Coronary artery (tissue), 2 donors: Measurements from ENCODE around the gene DHX57.

Source experiments
- DNase-seq: peaks from one replicate; pipeline ENCODE4 v3.0.0-alpha.2; 2017; ENCODE audit warnings: low spot score
- H3K27ac ChIP-seq, 2 donors: fragments of 200-600 bp; sonication (generic); one replicate each; pipeline ENCODE4 v1.5.1; 2016 to 2019
- H3K4me3 ChIP-seq: fragments of 200-600 bp; sonication (generic); 2 replicates; pipeline ENCODE4 v1.5.1; 2016; ENCODE audit warnings: mild to moderate bottlenecking, moderate library complexity
- CTCF ChIP-seq: fragments of 200-600 bp; sonication (generic); IDR thresholded peaks from one replicate; pipeline ENCODE4 v1.5.1; 2019; ENCODE audit warnings: antibody characterized with exemption

The DHX57 gene

GRCh38 chr2:38889045-38889444, 13.3 kb upstream of the DHX57 start:
- H3K27ac ChIP-seq = no peak overlapping the region
- DNase-seq = no peak
- no peak overlapping the region for H3K4me3 ChIP-seq
- TF ChIP-seq CTCF = no peak

- no peak for DNase-seq
- H3K4me3 ChIP-seq = no peak overlapping the region
- TF ChIP-seq CTCF = no peak
- no peak overlapping the region for H3K27ac ChIP-seq
Measured at GRCh38 chr2:38887902-38888554, 12.3 kb upstream of the DHX57 start.

DNA sequence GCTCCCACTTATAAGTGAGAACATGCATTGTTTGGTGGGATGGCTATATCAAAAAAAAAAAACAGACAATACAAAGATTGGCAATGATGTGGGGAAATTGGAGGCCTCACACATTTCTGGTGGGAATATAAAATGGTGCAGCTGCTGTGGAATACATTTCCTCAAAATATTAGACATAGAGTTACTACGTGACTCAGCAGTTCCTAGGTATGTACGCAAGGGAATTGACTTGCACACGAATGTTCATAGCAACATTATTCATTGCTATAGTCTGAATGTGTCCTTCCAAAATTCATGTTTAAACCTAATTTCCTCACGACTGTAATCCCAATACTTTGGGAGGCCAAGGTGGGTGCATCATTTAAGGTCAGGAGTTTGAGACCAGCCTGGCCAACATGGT, 11.6 kb upstream of the DHX57 start:
- TF ChIP-seq CTCF = no peak
- no peak for DNase-seq
- Histone ChIP-seq H3K4me3 (no peak overlapping the region), H3K27ac (no peak overlapping the region)

GRCh38 chr2:38886063-38886462, 10.3 kb upstream of the DHX57 start:
- no peak for TF ChIP-seq CTCF
- H3K4me3 ChIP-seq = no peak overlapping the region
- no peak overlapping the region for H3K27ac ChIP-seq
- DNase-seq = no peak

DNA sequence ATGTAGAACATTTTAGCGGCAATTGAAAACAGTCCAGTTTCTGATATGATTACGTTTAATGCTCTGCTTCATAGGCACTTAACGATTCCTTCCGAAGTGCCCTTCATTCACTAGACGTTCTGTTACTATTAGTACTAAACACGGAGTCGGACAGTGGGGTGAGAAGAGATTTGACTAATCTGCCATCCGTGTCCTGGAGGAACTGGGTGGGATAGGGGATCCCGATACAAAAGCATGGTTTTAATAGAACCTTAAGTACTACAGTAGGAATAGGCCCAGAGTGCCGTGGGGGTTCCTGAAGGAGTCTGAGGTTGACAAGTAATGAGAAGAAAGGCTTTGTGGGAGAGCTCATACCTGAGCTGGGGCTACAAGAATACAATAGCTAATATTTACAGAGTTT, 673 bp upstream of the DHX57 start:
- no peak overlapping the region for H3K27ac ChIP-seq
- H3K4me3 ChIP-seq = peak overlapping the region; percentile 95
- no peak for TF ChIP-seq CTCF
- no peak for DNase-seq

DNA sequence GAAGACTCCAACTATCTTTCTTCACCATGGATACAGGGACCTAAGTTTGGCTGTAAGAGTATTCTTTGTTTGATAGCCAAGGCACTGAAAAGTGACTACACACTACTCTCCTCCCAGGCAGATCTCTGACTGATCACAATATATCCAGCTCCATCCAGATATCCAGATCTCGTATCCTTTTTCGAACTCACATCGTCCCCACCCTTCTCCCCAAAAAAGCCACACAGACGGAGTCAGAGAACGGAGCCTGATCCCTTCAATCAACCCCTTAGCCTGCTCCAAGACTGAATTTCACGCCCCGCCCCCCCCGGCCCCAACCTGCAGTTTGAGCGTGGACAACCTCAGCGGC, 533 bp downstream of the DHX57 start:
- Histone ChIP-seq H3K4me3 (peak overlapping the region; percentile 95), H3K27ac (peak overlapping the region; percentile 61 to 85)
- DNase-seq = no peak
- TF ChIP-seq CTCF = no peak

- no peak overlapping the region for H3K4me3 ChIP-seq
- DNase-seq = no peak
- no peak overlapping the region for H3K27ac ChIP-seq
- TF ChIP-seq CTCF = no peak
Measured at GRCh38 chr2:38873763-38874162, 2.0 kb downstream of the DHX57 start.
